Measurements from ENCODE around the gene ZNF17. TPM values are rescaled to one million over a fixed set of nuclear protein-coding genes. Genes with fewer than 3 reads are reported as not detected.

ZNF17 gene
- total and polyA plus RNA-seq, 2 experiments from 2014 or later, result 2.6 to 10.7 TPM

DNA sequence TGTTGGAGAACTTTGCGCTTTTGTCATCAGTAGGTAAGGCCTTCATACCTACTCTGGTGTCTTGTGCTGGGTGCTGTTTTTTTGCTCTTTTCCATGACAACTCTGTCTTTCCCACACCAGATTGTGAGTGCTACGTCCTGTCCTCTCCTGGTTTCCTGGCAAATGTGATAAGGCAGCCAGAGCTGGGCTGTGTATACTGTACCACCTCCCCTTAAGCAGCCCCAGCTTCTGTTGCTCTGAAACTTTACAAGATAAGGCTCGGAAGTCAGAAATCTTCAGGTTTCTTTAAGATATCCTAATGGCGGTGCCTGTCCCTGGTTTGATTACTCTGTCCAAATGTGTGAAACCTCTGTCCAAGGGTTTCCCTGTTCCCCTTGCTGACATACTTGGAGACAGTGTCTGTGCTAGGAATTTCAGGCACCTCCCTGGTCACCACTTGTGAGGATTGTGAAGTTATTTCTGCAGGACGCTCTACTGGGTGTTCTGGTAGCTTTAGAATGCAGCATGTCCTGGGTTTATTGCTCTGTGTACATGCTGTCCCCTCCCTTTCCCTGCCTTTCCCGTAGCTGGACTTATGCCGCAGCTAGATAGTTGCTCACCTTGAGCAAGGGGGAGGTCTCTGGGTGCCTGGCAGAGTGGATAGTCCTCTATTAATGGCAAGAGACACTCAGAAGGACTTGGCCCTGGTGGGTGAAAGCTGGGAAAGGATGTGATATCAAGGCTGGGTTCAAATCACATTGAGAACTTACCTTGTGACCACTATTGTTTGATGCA is 31.2 kb downstream of the ZNF17 start (continued):
- TF ChIP-seq, protein P1, sequence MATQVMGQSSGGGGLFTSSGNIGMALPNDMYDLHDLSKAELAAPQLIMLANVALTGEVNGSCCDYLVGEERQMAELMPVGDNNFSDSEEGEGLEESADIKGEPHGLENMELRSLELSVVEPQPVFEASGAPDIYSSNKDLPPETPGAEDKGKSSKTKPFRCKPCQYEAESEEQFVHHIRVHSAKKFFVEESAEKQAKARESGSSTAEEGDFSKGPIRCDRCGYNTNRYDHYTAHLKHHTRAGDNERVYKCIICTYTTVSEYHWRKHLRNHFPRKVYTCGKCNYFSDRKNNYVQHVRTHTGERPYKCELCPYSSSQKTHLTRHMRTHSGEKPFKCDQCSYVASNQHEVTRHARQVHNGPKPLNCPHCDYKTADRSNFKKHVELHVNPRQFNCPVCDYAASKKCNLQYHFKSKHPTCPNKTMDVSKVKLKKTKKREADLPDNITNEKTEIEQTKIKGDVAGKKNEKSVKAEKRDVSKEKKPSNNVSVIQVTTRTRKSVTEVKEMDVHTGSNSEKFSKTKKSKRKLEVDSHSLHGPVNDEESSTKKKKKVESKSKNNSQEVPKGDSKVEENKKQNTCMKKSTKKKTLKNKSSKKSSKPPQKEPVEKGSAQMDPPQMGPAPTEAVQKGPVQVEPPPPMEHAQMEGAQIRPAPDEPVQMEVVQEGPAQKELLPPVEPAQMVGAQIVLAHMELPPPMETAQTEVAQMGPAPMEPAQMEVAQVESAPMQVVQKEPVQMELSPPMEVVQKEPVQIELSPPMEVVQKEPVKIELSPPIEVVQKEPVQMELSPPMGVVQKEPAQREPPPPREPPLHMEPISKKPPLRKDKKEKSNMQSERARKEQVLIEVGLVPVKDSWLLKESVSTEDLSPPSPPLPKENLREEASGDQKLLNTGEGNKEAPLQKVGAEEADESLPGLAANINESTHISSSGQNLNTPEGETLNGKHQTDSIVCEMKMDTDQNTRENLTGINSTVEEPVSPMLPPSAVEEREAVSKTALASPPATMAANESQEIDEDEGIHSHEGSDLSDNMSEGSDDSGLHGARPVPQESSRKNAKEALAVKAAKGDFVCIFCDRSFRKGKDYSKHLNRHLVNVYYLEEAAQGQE (IDR thresholded peaks at IDR 0.05; ENCODE audit: unreplicated experiment), result no peak
- no peak for TF ChIP-seq CREB1 (CRISPR knock-in tag; IDR thresholded peaks at IDR 0.05; ENCODE audit: low read depth)
- no peak for TF ChIP-seq POLR2AphosphoS5 (IDR thresholded peaks at IDR 0.05; ENCODE audit: low read depth)
- TF ChIP-seq ZNF114 (CRISPR knock-in tag; IDR thresholded peaks at IDR 0.05), result no peak
- TF ChIP-seq JUNB (IDR thresholded peaks at IDR 0.05; ENCODE audit: unreplicated experiment), result no peak
- TF ChIP-seq, protein P2, sequence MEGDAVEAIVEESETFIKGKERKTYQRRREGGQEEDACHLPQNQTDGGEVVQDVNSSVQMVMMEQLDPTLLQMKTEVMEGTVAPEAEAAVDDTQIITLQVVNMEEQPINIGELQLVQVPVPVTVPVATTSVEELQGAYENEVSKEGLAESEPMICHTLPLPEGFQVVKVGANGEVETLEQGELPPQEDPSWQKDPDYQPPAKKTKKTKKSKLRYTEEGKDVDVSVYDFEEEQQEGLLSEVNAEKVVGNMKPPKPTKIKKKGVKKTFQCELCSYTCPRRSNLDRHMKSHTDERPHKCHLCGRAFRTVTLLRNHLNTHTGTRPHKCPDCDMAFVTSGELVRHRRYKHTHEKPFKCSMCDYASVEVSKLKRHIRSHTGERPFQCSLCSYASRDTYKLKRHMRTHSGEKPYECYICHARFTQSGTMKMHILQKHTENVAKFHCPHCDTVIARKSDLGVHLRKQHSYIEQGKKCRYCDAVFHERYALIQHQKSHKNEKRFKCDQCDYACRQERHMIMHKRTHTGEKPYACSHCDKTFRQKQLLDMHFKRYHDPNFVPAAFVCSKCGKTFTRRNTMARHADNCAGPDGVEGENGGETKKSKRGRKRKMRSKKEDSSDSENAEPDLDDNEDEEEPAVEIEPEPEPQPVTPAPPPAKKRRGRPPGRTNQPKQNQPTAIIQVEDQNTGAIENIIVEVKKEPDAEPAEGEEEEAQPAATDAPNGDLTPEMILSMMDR (conservative IDR thresholded peaks at IDR 0.05; ENCODE audit: low read depth in 2 of 2), result no peak

DNA sequence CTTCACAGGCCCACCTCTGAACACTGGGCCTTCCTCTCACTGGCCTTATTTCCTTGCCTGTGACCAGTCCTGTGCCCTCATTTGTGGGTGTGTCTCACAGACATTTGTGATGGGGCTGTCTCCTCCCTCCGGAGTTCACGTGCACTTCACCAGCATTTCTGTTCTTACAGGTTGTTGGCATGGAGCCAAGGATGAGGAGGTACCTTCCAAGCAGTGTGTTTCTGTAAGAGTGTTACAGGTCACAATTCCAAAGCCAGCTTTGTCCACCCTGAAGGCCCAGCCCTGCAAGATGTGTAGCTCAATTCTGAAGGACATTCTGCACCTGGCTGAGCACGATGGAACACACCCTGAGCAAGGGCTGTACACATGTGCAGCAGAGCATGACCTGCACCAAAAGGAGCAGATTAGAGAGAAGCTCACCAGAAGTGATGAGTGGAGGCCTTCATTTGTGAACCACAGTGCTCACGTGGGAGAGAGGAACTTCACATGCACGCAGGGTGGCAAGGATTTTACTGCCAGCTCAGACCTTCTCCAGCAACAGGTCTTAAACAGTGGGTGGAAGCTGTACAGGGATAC is 32.2 kb downstream of the ZNF17 start:
- no peaks in the 10 kb centered on the region for H3K9me2 ChIP-seq (ENCODE audit: insufficient read depth)
- DNase-seq (ENCODE audit: low spot score), result no peak
- peaks cover 16% of the 10 kb centered on the region for H3K36me3 ChIP-seq (ENCODE audit: insufficient read depth)
- H4K20me1 ChIP-seq (replicated peaks; ENCODE audit: insufficient read depth), result peaks cover 9% of the 10 kb centered on the region
- Mint-ChIP-seq H3K4me1 (no peaks in the 10 kb centered on the region; the same call in 2 of the 3 replicates), H3K27me3 (ENCODE audit: insufficient read depth, low read depth, poor library complexity) (peaks cover 2% of the 10 kb centered on the region), H3K36me3 (ENCODE audit: low read depth) (peaks cover 42% of the 10 kb centered on the region), H3K9me3 (no peaks in the 10 kb centered on the region), H3K4me3 (no peak overlapping the region), H3K27ac (no peak overlapping the region)
- no peaks in the 10 kb centered on the region for H3K27me3 ChIP-seq (ENCODE audit: insufficient read depth)
- TF ChIP-seq CREB1 (CRISPR knock-in tag; IDR thresholded peaks at IDR 0.05; ENCODE audit: low read depth) (no peak), POLR2AphosphoS5 (IDR thresholded peaks at IDR 0.05; ENCODE audit: low read depth) (no peak), ZNF114 (CRISPR knock-in tag; IDR thresholded peaks at IDR 0.05) (no peak), JUNB (IDR thresholded peaks at IDR 0.05; ENCODE audit: unreplicated experiment) (no peak), STAT1 (IDR thresholded peaks at IDR 0.05; ENCODE audit: unreplicated experiment) (no peak), EZH2 (IDR thresholded peaks at IDR 0.05; ENCODE audit: low read depth, unreplicated experiment) (no peak), ZNF331 (CRISPR knock-in tag; IDR thresholded peaks at IDR 0.05; ENCODE audit: low read depth) (no peak), EZH2phosphoT487 (IDR thresholded peaks at IDR 0.05; ENCODE audit: unreplicated experiment) (no peak)
- no peak overlapping the region for H3K4me2 ChIP-seq
- no peaks in the 10 kb centered on the region for H3F3A ChIP-seq (replicated peaks; ENCODE audit: low read depth)
- H3K79me2 ChIP-seq (replicated peaks; ENCODE audit: insufficient read depth), result peaks cover 48% of the 10 kb centered on the region
- no peak overlapping the region for H3K4me3 ChIP-seq
- no peak overlapping the region for H3K27ac ChIP-seq (ENCODE audit: low read depth)
- no peaks in the 10 kb centered on the region; the same call in 1 of the 2 replicates for H3K4me1 ChIP-seq (ENCODE audit: insufficient read depth)
- ATAC-seq, result no peak
- H2AFZ ChIP-seq, result no peak overlapping the region

Data from GM23338 (cell line).